Common myeloid progenitor, CD34-positive (primary cell): ENCODE measurements around the gene CEP250.

ENCODE experiments used
- CTCF ChIA-PET: fragments of 350-600 bp; sonication (Branson Sonifier 250); formaldehyde crosslinking; loops from one replicate; lab custom pipeline; 2021; ENCODE audit warnings: antibody characterized with exemption; lab: Charles Lee
- POLR2A ChIA-PET: fragments of 350-600 bp; sonication (Branson Sonifier 250); formaldehyde crosslinking; loops from one replicate; lab custom pipeline; 2021; ENCODE audit warnings: antibody characterized with exemption; lab: Charles Lee
- DNase-seq, 3 donors: peaks; one replicate each; pipeline versions ENCODE4 v3.0.0 to v3.0.0-alpha.2; 2013
- H3K27ac ChIP-seq, 2 experiments: 1 replicate in 1 of 2; 2 replicates in 1 of 2; pipeline ENCODE4 v1.7.0; 2013; ENCODE audit warnings: inconsistent platforms in 2 of 2, low read length in 2 of 2, mild to moderate bottlenecking in 2 of 2, low read depth in 1 of 2, moderate library complexity in 1 of 2; ENCODE audit not compliant: severe bottlenecking in 2 of 2, insufficient read depth in 1 of 2, poor library complexity in 1 of 2
- H3K27me3 ChIP-seq, 5 experiments: replicated peaks in 2 of 5; 1 replicate in 3 of 5; 2 replicates in 2 of 5; pipeline versions ENCODE4 v1.6.1 to v1.7.0; 2013; ENCODE audit warnings: low read length in 4 of 5, mild to moderate bottlenecking in 2 of 5, moderate library complexity in 2 of 5, inconsistent platforms in 1 of 5; ENCODE audit not compliant: insufficient read depth in 5 of 5, control insufficient read depth in 4 of 5
- H3K36me3 ChIP-seq, 4 experiments: 1 replicate in 2 of 4; 2 replicates in 2 of 4; pipeline versions ENCODE4 v1.6.1 to v1.7.0; 2013; ENCODE audit warnings: low read length in 3 of 4, control low read depth in 1 of 4, mild to moderate bottlenecking in 1 of 4; ENCODE audit not compliant: control insufficient read depth in 4 of 4, insufficient read depth in 4 of 4
- H3K4me1 ChIP-seq, 4 experiments: 1 replicate in 3 of 4; 2 replicates in 1 of 4; pipeline versions ENCODE4 v1.6.1 to v1.7.1; 2013; ENCODE audit warnings: low read length in 3 of 4, mild to moderate bottlenecking in 3 of 4, control low read depth in 1 of 4, inconsistent platforms in 1 of 4, moderate library complexity in 1 of 4; ENCODE audit not compliant: control insufficient read depth in 4 of 4, insufficient read depth in 4 of 4; ENCODE audit errors: control extremely low read depth in 1 of 4
- H3K4me3 ChIP-seq, 7 experiments: 1 replicate in 4 of 7; 2 replicates in 3 of 7; pipeline versions ENCODE4 v1.5.1 to v1.7.0; 2013; ENCODE audit warnings: mild to moderate bottlenecking in 7 of 7, low read length in 6 of 7, moderate library complexity in 6 of 7, inconsistent platforms in 2 of 7, low read depth in 2 of 7, control low read depth in 1 of 7; ENCODE audit not compliant: insufficient read depth in 4 of 7, control insufficient read depth in 1 of 7; ENCODE audit errors: extremely low read depth in 1 of 7
- H3K9me3 ChIP-seq, 5 experiments: 1 replicate in 4 of 5; 2 replicates in 1 of 5; pipeline versions ENCODE4 v1.6.1 to v1.7.1; 2013; ENCODE audit warnings: low read length in 4 of 5, mild to moderate bottlenecking in 2 of 5, inconsistent platforms in 1 of 5, low read depth in 1 of 5, moderate library complexity in 1 of 5; ENCODE audit not compliant: control insufficient read depth in 4 of 5, insufficient read depth in 2 of 5; ENCODE audit errors: control extremely low read depth in 1 of 5
- WGBS: methylation state at CpG from one replicate; pipeline ENCODE4 v1.1.5; 2013; ENCODE audit not compliant: insufficient coverage; 5-methylcytosine and 5-hydroxymethylcytosine counted together

The CEP250 gene

DNA sequence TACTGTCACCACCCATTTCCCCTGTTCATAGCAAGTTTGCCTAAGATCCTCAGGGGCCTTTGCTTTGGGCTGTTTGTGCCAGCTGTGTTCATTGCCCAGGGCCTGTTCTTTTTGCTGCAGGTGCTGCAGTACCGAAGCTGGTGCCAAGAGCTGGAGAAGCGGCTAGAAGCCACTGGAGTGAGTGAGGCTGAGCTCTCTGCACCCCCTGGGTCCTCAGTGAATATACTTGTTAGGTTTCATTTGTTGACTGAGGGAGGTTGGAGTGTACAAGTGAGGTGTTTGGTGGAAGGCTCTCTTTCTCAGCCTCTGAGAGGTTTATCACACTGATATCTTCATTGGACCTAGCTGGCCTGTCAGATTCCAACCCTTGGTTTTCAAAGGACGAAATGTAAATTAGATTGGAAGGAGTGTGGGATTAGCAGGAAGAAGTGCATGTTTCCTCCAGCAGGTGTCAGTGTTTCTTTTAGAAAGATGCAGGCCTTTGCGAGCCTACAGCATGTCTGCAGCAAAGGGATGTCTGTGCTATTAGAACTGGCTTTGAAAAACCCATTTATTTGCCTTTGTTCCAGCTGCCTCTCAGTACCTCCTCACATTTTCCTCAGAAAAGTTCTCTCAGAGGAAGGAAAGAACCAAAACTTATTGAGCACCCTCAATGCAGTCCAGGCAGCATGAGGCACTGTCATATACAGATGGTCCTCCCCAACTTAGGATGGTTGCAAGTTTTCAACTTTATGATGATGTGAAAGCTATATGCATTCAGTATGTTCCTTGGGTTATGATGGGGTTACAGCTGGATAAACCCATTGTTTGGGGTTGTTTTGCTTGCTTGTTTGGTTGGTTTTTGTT lies 8.3 kb downstream of the CEP250 start:
- H3K4me1 ChIP-seq, result peaks cover 0 to 3% (median 0%) of the 10 kb centered on the region in 4 experiments
- peak; percentile 71 to 82 (median 71) for DNase-seq
- no peaks in the 10 kb centered on the region for H3K27me3 ChIP-seq
- H3K4me3 ChIP-seq, result no peak overlapping the region
- peaks cover 12 to 74% (median 54%) of the 10 kb centered on the region in 4 experiments for H3K36me3 ChIP-seq
- H3K9me3 ChIP-seq, result no peaks in the 10 kb centered on the region
- 52% methylated on average over 3 of the region's 4 CpGs for WGBS
- H3K27ac ChIP-seq, result no peak overlapping the region
- ChIA-PET POLR2A (no interaction called here), CTCF (interaction anchor here (1.0 to 6.8 kb wide), 20 partner anchors 9 to 419 kb away, joined by 3 to 35 read pairs (median 4); partner anchors contain the start of gene CEP250)

DNA sequence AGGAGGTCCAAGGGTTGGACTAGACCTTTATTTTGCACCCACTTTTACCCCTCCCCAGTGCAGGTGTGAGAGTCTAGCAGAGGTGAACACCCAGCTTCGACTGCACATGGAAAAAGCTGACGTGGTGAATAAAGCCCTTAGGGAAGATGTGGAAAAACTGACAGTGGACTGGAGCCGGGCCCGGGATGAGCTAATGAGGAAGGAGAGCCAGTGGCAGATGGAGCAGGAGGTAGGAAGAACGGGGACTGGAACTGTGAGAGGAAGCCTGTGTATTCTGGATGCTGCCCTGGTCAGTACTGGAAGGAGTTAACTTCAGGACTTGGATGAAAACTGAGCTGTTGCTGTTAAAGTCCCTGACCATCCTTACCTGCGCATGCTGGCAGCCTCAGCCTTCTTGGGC lies 10.6 kb downstream of the CEP250 start:
- H3K9me3 ChIP-seq, result no peaks in the 10 kb centered on the region
- peaks cover 0 to 3% (median 0%) of the 10 kb centered on the region in 4 experiments for H3K4me1 ChIP-seq
- peaks cover 11 to 80% (median 51%) of the 10 kb centered on the region in 4 experiments for H3K36me3 ChIP-seq
- H3K4me3 ChIP-seq, result no peak overlapping the region
- H3K27ac ChIP-seq, result no peak overlapping the region
- ChIA-PET POLR2A (no interaction called here), CTCF (interaction anchor here (1.2 to 6.8 kb wide), 6 partner anchors 8 to 416 kb away, joined by 3 to 35 read pairs (median 6); no protein-coding TSS in a partner anchor)
- DNase-seq, result no peak
- WGBS, result 93% methylated on average over 6 of the region's 6 CpGs
- H3K27me3 ChIP-seq, result no peaks in the 10 kb centered on the region

DNA sequence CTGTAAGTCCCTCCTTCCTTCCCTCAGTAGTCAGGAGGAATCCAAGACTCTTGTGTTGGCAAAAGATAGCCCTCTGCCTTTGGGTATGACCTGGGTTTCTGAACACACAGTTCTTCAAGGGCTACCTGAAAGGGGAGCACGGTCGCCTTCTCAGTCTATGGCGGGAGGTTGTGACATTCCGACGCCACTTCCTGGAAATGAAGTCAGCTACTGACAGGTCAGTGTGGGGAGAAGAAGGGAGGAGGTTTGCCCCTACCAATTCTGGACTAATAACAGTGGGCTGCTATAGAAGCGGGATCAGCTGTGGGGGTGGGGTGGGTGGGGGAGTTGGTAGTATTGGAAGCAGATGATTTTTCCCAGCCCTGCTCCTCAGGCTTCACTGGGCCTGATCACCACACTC lies 11.5 kb downstream of the CEP250 start:
- Histone ChIP-seq H3K4me3 (no peak overlapping the region), H3K4me1 (no peaks in the 10 kb centered on the region), H3K27me3 (no peaks in the 10 kb centered on the region), H3K27ac (no peak overlapping the region), H3K9me3 (no peaks in the 10 kb centered on the region), H3K36me3 (peaks cover 9 to 75% (median 45%) of the 10 kb centered on the region in 4 experiments)
- ChIA-PET CTCF (interaction anchor here (0.9 to 6.8 kb wide), 6 partner anchors 9 to 415 kb away, joined by 3 to 35 read pairs (median 6); no protein-coding TSS in a partner anchor), POLR2A (interaction anchor here (0.5 kb wide), 1 partner anchor 11 kb away, joined by 4 read pairs; no protein-coding TSS in a partner anchor)
- WGBS, result 90% methylated on average over 2 of the region's 6 CpGs
- no peak for DNase-seq

DNA sequence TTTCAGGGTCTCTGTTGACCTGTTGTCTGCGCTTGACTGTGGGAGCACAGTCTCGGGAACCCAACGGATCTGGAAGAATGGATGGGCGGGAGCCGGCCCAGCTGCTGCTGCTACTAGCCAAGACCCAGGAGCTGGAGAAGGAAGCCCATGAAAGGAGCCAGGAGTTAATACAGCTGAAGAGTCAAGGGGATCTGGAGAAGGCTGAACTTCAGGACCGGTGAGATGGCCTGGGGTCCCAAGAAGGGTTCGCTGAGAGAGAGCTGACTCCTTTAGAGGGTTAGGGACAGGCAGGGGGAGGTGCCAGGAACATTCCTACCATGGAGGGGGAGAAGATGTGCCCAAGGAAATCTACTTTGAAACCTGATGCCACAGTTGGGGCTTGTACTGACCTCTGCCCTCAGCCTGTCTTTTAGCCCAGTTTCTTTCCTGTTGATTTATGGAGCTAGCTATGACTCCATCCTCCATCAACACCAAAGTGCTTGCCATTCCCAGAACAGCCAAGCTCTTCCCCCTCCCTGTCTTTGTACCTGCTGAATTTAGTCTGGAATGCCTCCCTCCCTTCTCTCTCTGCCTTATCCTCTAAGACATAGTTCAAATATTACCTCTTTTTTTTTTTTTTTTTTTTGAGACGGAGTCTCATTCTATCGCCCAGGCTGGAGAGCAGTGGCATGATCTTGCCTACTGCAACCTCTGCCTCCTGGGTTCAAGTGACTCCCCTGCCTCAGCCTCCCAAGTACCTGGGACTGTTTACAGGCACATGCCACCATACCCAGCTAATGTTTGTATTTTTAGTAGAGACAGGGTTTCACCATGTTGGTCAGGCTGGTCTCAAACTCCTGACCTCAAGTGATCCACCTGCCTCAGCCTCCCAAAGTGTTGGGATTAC lies 12.2 kb downstream of the CEP250 start:
- ChIA-PET CTCF (interaction anchor here (0.9 to 2.5 kb wide), 3 partner anchors 10 to 23 kb away, joined by 5 to 19 read pairs (median 5); no protein-coding TSS in a partner anchor), POLR2A (no interaction called here)
- Histone ChIP-seq H3K4me1 (no peaks in the 10 kb centered on the region), H3K27me3 (no peaks in the 10 kb centered on the region), H3K4me3 (no peak overlapping the region), H3K9me3 (no peaks in the 10 kb centered on the region), H3K36me3 (peaks cover 11 to 75% (median 45%) of the 10 kb centered on the region in 4 experiments), H3K27ac (no peak overlapping the region)
- no peak for DNase-seq
- WGBS, result over 99% methylated on average over 7 of the region's 9 CpGs

DNA sequence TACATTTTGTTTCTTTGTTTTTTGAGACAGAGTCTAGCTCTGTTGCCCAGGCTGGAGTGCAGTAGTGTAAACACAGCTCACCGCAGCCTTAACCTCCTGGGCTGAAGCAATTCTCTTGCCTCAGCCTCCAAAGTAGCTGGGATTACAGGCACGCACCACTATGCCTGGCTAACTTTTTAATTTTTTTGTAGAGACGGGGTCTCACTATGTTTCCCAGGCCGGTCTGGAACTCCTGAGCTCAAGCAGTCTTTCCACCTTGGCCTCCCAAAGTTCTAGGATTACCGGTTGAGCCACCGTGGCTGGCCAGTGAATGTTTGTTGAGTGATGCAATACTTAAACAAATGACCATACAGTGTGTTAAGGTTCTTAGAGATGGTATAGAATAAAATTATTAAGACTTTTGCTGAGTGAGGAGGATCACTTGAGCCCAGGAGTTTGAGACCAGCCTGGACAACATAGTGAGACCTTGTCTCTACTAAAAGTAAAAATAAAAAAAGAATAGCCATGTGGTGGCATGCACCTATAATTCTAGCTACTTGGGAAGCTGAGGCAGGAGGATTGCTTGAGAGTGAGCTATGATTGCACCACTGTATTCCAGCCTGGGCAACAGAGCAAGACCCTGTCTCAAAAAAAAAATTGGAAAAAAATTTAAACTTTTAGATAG lies 13.4 kb downstream of the CEP250 start:
- no peaks in the 10 kb centered on the region for H3K9me3 ChIP-seq
- H3K4me1 ChIP-seq, result no peaks in the 10 kb centered on the region
- no peak overlapping the region for H3K4me3 ChIP-seq
- 100% methylated on average over 2 of the region's 6 CpGs for WGBS
- H3K36me3 ChIP-seq, result peaks cover 13 to 78% (median 55%) of the 10 kb centered on the region in 4 experiments
- no peak overlapping the region for H3K27ac ChIP-seq
- ChIA-PET POLR2A (interaction anchor here (0.6 kb wide), 1 partner anchor 233 kb away, joined by 3 read pairs; no protein-coding TSS in a partner anchor), CTCF (interaction anchor here (0.6 to 2.2 kb wide), 4 partner anchors 10 to 22 kb away, joined by 3 to 9 read pairs (median 6); no protein-coding TSS in a partner anchor)
- H3K27me3 ChIP-seq, result no peaks in the 10 kb centered on the region
- no peak for DNase-seq

DNA sequence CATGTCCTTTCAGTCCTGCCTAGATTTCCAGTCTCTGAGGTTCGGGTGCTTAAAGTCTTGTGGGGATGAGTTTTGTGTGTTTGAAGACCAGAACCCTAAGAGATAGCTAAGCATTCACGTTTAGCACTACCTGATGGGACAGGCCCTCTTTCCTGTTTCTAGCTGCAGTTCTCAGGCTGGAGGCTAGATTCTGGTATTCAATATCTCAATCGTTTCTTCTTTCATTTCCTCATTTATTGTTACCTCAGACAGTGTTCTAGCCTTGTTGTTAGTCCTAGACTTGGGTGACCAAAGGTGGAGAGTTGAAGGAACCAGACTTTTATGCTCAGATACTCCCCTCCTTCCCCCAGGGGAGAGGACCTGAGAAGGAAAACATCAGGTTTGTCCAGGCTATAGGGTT lies 16.8 kb downstream of the CEP250 start:
- ChIA-PET POLR2A (no interaction called here), CTCF (interaction anchor here (0.6 to 3.0 kb wide), 3 partner anchors 9 to 99 kb away, joined by 3 to 24 read pairs (median 4); no protein-coding TSS in a partner anchor)
- H3K9me3 ChIP-seq, result no peaks in the 10 kb centered on the region
- 89% methylated on average over 3 of the region's 3 CpGs for WGBS
- peaks cover 24 to 82% (median 68%) of the 10 kb centered on the region in 4 experiments for H3K36me3 ChIP-seq
- no peak for DNase-seq
- H3K4me3 ChIP-seq, result no peak overlapping the region
- no peaks in the 10 kb centered on the region for H3K27me3 ChIP-seq
- no peak overlapping the region for H3K27ac ChIP-seq
- H3K4me1 ChIP-seq, result no peaks in the 10 kb centered on the region
